GM19238 (cell line): ENCODE results near the gene MED22.
A peak's percentile ranks its signal among the peaks of the same experiment; 100 is the strongest.

Experiments
- DNase-seq: peaks from one replicate; pipeline ENCODE4 v3.0.0; 2011; ENCODE audit warnings: low spot score; ENCODE audit not compliant: insufficient read length

MED22 gene

DNA sequence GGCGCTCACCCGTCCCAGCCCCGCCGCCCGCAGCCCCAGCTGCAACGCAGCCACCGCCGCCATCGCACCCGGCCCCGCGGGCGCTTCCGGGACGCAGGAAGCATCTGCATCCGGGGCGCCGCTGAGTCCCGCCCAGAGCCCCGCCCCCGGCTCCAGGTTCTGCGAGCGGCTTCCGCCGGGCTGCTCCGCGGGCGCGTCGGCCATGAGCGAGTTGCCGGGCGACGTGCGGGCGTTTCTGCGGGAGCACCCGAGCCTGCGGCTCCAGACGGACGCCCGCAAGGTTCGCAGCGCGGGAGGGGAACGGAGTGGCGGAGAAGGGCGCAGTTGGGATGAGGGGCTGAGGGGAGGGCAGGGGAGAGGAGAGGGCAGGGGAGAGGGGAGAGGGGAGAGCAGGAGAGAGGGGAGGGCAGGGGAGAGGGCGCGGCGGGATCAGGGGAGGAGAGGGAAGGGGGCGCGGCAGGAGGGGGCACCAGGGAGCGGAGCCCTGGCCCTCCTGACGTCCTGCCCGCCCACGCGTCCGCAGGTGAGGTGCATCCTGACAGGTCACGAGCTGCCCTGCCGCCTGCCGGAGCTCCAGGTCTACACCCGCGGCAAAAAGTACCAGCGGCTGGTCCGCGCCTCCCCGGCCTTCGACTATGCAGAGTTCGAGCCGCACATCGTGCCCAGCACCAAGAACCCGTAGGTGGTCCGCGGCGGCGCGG lies 8.6 kb upstream of the MED22 start, which contains the start of the genes SURF1 and SURF2:
Gene SURF1 (minus strand): TSS at position 97 of the 701 bp plus-strand sequence. CDS start 34 bp downstream, at position 63.
Gene SURF2 (plus strand): TSS at position 160 of the 701 bp plus-strand sequence. CDS start 43 bp downstream, at position 203.
- DNase-seq = peak; percentile 89

DNA sequence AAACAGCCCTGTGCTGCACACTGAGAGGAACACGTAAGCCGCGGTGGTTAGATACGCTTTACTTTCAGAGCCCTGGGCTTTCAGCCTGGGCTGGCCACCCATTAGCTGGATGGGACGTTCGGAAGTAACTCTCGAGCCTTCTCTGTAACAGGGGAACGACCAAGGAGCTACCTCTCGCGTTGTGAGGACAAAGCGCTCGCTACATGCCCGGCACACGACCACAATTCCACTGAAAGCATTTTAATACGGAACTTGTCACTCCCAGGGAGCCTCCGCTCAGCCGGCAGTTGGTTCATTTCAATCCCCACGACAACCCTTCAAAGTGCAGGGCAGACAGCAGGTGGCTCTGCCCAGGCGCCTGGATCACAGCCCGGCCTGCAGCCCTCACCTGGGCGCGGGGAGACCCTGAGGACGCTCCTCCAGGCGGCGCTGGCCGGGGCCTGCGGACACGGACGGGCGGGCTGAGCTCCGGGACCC lies 8.0 kb upstream of the MED22 start:
- DNase-seq = no peak

- DNase-seq = no peak
Measured at GRCh38 chr9:133354766-133355165, 6.8 kb upstream of the MED22 start.

DNA sequence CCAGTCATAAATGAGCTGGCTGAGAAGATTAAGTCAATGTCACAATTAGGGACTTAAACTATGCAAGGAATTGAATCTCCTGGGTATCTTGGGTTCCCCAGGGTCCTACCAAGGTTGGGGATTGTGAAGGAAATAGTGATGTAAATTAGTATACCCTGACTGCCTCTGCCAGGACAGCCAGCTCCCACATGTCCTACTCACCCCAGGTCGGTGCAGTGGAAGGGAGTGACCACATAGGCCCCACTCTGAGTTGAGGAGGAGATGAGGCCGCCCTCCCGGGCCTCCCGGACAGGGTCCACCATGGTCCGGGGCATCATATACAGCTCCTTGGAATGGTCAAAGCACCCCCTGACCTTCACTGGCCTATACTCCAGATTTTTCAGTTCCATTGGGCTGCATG lies 5.6 kb upstream of the MED22 start:
- DNase-seq = no peak

DNA sequence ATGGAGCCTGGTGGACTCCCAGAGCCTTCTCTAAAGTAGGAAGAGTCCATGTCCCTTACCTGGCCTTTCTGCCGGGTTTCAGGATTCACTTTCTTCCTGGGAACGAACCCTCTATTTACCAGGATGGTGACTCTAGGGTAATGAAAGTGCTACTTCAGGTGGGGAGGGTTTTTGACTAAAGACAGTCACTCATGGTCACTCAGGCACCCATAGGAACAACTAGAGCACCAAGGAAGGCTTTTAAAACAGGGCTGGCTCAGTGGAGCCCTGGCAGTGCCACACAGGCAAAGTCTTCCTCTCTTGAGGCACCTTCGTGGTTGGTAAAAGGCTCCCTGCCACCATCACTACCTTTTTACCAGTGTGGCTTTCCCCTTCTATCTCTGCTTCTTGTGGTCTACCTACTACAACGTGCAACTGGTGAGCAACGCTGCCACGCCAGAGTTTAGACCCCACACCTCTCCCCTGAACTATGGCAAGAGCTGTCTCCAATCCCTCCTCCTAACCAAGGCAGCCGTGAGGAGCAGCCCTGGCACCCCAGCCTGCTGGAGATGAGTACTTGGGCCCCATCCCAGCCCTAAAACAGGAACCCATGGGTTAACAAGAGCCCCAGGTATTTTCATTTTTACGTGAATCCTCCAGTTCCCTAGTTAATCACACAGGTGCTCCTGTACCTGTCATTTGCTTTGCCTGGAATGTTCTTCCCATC lies 4.9 kb upstream of the MED22 start:
- no peak for DNase-seq

- DNase-seq = no peak
Measured at GRCh38 chr9:133351908-133352634, 4.1 kb upstream of the MED22 start.

- DNase-seq = no peak
Measured at GRCh38 chr9:133351526-133351907, 3.6 kb upstream of the MED22 start.

GRCh38 chr9:133349965-133350616 lies 2.2 kb upstream of the MED22 start:
- no peak for DNase-seq

DNA sequence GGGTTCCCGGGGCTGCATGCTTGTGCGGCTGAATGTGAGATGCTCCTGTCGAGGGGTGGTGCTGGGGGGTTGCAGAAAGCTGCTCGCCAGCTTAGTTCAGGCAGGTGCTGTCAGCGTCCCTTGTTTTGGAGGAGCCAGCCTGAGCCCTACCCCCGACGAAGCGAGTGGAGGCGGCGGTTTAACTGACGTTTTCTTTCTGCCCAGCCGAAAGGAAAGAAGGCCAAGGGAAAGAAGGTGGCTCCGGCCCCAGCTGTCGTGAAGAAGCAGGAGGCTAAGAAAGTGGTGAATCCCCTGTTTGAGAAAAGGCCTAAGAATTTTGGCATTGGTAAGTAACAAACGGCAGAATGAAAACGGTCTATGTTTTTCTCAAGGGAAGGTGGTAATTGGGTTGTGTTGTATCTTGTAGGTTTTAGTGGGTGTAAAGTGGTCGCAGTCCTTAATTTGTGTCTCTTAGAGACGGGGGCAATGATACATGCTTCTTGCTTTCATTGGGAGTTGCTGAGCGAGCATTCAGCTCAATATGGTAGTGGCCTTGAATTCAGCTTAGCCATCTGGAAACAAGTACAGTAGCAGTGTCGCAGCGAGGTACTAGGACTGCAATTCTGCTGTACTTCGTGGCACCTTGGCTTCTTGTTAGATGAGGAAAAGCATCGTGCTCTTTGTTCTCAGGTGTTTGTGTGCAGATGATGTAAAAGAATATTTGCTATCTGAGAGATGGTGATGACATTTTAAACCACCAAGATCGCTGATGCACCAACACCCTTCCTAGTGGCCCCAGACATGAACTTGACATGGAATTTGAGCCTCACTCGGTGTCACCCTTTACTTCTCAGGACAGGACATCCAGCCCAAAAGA lies 1.0 kb upstream of the MED22 start:
- no peak for DNase-seq

GRCh38 chr9:133347515-133347984 lies 381 bp downstream of the MED22 start:
- DNase-seq = peak; percentile 58

GRCh38 chr9:133346021-133346785 lies 1.7 kb downstream of the MED22 start:
- no peak for DNase-seq

GRCh38 chr9:133345596-133345995 lies 2.3 kb downstream of the MED22 start:
- no peak for DNase-seq

DNA sequence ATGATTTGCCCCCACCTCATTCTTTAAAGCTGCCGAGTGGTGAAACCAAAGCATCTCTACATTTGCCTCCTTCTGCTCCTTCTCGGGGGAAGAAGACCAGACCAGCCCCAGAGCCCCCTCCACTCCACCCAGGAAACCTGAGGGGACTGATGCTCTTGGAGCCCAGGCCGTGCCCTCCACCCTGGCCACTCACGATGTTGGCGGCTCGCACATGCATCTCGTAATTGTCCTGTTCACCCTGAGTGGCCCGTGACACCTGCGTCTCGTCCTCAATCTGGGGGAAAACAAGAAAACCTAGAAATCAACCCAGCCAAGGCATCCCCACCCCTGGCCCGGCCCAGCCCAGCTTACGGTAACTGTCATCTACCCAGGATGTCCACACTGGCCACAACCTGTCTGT lies 3.0 kb downstream of the MED22 start:
- DNase-seq = no peak

DNA sequence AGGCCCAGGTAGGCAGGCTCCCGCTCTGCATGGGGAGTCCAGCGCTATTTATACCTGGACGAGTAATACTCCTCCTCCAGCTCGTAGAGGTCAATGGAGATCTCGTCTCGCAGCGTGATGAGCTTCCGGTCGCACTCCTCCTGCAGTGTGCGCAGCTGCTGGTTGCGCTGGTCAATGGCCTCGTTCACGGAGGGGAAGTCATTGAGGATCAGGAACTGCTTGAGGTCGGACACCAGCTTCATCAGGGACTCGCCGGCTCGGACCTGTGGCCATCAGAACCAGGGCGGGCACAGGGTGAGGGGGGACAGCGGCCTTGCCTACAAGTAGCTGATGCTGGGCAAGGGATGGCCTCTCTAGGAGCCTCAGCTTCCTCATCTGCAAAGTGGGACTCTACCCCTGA lies 3.9 kb downstream of the MED22 start:
- DNase-seq = no peak

GRCh38 chr9:133342570-133342969 lies 5.4 kb downstream of the MED22 start:
- no peak for DNase-seq

DNA sequence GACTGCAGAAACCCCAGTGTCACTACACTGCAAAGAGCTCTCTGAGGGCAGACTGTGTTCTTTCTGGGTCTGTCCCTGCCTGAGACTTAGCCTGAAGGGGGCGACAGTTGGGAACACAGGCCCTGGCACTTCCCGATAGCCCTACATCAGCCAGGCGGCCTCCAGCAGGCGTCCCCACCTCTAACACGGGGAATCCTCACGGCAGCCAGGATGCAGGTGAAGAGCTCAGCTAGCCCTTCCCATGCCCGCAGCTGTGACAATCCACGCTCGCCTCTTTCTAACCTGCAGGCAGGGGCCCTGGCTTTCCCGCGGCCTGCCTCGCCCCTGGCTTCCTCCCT lies 5.9 kb downstream of the MED22 start:
- no peak for DNase-seq

DNA sequence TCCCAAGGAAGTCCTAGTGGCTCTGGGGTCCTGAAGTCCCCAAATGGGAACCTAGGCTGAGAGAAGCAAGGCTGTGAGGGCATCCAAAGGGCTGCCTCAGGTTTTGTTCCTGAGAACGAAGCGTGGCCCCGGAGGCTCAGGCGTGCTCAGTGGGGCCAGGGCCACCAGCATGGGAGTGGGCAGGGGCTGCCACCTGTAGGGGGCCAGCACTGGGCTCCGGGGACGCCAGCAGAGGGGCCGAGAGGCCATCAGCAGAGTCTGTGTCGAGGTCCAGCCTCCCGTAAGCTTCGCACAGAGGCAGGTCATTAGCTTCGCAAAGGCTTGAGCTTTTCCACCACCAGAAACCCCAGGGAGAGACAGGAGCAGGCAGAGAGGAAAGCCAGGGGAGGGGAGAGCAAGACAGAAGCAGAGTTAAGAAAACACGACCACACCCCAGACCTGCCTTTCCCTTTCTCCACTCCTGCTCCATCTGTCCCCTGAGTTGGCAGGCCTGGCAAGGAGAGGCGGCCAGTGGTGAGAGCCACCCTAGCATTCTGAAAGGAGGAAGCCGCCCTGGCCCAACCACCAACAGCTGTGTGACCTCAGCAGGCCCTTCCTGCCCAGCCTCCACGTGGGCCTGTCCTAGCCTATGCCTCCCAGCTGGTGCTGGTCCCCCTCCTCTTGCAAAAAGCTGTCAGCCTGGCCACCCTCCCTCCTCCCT lies 6.4 kb downstream of the MED22 start:
- DNase-seq = no peak

DNA sequence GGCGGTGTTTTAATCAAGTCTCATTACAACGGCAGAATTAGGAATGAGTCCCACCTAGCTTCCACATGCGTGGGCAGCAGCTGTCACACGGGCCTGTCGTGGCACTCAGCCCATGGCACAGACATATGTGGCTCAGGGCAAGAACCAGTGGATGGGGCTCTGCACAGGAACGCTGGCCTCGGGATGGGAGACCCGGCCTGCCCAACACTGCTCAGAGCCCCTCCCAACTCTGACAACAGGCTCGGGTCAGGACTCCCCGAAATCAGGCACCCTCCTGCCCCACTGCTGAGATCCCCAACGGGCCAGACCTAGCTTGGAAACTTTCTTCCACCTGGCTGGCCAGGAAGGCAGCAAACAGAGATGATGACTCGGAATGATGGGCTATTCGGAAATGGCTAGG lies 7.0 kb downstream of the MED22 start:
- no peak for DNase-seq

- DNase-seq = no peak
Measured at GRCh38 chr9:133340256-133340655, 7.7 kb downstream of the MED22 start.
